NCI-H1694 treated with DMSO at 0.1 percent for 48 hours (cell line): ENCODE data around the gene DOCK11.
"Not testable (repeated sequence)": the region's sequence is repeated elsewhere in the genome, so short reads cannot be mapped to it uniquely, and the experiment has no call there.

Source experiments
- DNase-seq: peaks from one replicate; lab custom pipeline; 2025; lab: John Stamatoyannopoulos, UW

Gene DOCK11

GRCh38 chrX:118698516-118699170 is 203.0 kb downstream of the DOCK11 start:
- DNase-seq = no peak

GRCh38 chrX:118702741-118703140 is 207.1 kb downstream of the DOCK11 start:
- no peak for DNase-seq

DNA sequence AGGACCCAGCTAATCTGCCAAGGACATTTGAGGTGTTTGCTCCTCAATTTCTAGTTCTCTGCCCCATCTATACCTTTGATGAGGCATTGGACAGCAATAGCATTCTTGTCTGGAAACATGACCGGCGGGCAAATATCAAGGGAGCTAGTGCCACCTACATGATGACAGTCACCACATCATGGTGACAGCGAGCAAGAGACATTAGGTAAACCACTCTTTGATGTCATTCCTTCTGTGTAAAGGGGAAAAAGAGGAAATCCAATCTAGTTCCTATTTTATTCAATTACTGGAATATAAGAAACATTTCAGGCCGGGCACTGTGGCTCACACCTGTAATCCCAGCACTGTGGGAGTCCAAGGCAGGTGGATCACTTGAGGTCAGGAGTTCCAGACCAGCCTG is 211.1 kb downstream of the DOCK11 start:
- DNase-seq = no peak

GRCh38 chrX:118714521-118714920 is 218.9 kb downstream of the DOCK11 start:
- DNase-seq = no peak

DNA sequence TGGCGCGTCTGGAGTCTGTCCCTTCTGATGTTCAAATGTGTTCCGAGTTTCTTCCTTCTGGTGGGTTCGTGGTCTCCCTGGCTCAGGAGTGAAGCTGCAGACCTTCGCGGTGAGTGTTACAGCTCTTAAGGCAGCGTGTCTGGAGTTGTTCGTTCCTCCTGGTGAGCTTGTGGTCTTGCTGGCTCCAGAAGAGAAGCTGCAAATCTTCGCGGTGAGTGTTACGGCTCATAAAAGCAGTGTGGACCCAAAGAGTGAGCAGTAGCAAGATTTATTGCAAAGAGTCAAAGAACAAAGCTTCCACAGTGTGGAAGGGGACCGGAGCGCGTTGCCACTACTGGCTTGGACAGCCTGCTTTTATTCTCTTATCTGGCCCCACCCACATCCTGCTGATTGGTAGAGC is 220.3 kb downstream of the DOCK11 start:
- DNase-seq = not testable (repeated sequence)

- DNase-seq = not testable (repeated sequence)
Observed at GRCh38 chrX:118716833-118717232, 221.2 kb downstream of the DOCK11 start.

GRCh38 chrX:118717678-118718391 is 222.2 kb downstream of the DOCK11 start:
- no peak for DNase-seq

DNA sequence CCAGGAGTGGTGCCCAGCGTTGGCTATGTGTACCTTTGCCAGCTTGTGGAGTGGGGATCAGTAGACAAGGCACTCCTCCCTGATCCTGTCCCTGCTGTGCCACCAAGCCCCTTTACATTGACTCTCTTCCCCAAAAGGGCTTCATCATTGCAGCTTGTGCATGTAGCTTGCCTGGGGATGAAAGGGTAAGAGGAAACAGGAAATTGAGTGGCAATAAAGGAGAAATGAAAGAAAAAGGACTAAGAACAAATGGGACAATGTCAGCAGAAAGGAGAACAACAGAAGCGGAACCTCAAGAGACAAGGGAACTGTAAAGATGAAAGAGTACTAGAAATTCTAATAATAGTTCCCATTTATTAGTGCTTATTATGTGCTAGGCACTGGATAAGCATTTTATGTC is 223.1 kb downstream of the DOCK11 start:
- no peak for DNase-seq

DNA sequence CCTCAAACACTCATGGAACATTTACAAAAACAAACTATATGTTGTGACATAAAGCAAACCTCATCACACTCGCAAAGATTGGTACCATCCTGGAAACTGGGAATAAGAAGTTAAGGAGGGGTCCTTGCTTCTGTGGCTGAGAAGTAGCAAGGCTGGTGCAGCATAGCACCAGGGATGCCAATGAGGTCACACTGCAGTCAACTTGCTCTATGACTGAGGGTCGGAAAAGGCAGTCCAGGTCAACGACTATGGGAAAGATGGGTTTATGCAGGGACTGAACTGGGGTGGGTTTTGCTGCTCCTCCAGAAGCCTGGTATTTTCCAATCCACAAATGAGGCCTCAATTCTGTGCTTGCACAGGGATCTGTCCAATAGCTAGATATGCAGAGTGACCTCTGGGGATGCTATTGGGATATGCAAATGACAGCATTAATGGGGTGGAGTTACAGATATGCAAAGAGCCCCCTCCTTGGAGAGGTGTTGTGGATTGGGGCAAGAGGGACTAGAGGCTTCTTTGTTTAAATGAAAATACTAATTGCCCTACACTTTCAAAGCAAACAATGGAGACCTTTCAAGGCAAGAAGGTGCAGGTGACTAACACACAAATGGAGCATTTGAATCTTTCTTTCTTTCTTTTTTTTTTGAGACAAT is 224.6 kb downstream of the DOCK11 start:
- no peak for DNase-seq

DNA sequence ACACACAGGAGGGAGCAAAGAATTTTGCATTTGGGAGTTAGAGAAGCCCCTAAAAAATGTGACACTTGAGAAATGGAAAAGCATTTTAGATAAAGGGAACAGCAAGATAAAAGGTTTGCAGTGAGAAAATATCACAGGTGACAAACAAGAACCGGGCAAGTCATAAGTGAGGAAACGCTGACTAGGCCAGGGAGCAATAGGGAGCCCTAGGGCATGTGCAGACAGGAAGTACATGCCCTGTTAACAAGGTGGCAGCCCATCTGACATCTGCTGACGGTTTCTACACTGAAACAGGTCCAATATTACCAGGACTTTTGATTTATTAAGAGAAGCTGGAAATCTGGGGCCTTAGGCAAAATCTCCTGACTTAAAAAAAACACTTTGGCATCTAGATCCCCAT is 227.8 kb downstream of the DOCK11 start:
- DNase-seq = no peak

GRCh38 chrX:118724365-118724764 is 228.8 kb downstream of the DOCK11 start:
- no peak for DNase-seq

DNA sequence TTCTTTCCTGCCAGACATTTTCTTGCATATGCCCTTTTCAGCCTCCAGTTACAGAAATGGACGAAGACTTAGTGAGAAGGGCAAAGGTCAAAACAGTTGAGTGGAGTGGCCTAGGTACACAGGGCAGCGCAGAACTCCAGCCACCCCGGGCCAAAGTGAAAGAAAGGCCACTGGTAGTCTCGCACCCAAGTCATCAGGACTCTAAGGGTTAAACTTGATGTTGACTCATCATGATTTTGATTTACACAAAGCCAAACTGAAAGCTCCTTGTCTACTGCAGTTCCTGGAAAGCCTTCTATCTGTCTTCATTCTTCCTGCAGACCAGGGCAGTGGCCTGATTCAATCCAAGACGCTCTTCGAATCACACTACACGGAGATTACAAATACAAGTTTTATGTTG is 229.2 kb downstream of the DOCK11 start:
- no peak for DNase-seq

DNA sequence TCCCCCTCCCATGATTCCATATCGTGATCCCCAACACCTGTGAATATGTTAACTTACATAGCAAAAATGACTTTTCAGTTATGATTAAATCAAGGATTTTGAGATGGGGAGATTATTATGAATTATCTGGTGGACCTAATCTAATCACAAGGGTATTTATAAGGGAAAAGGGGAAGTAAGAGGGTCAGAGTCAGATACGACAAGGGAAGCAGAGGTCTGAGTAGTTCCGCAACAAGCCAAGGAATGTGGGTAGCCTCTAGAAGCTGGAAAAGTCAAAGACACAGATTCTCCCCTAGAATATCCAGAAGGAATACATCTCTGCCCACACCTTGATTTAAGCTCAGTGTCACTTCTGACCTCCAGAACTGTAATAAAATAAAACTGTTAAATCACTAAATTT is 230.8 kb downstream of the DOCK11 start:
- no peak for DNase-seq

GRCh38 chrX:118726887-118727685 is 231.5 kb downstream of the DOCK11 start, which contains the start of gene IL13RA1:
Gene IL13RA1, plus strand, starts transcription at chrX:118727606. Its CDS starts 33 bp downstream, at chrX:118727639.
- peak; percentile 10 for DNase-seq

GRCh38 chrX:118727686-118728339 is 232.2 kb downstream of the DOCK11 start:
- no peak for DNase-seq

DNA sequence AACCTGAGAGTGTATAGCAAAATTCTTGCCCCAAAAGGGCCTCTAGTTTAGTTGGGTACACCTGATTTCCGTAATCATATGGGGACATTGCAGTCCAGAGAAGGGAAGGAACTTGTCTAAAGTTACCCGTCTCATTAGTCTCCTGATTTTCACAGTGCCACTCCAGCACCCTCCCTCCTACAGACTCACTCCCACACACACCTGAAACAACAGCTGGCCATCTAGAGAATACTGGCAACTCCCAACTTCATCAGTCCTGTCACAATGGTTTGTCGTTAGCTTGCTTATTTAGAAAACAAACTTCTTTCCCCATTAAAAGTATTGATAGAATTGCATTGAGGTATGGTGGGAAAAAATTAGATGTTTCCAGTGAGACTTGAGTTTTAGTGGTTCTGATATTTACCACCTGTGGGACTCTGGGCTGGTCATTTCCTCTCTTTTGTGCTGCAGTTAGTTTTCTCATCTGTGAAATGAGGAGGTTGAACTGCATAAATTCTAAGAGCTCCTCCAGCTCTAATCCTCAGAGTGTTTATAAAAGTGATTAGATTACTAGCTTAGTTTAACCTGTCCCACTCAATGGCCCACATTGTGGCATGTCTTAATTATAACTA is 233.5 kb downstream of the DOCK11 start:
- DNase-seq = no peak

DNA sequence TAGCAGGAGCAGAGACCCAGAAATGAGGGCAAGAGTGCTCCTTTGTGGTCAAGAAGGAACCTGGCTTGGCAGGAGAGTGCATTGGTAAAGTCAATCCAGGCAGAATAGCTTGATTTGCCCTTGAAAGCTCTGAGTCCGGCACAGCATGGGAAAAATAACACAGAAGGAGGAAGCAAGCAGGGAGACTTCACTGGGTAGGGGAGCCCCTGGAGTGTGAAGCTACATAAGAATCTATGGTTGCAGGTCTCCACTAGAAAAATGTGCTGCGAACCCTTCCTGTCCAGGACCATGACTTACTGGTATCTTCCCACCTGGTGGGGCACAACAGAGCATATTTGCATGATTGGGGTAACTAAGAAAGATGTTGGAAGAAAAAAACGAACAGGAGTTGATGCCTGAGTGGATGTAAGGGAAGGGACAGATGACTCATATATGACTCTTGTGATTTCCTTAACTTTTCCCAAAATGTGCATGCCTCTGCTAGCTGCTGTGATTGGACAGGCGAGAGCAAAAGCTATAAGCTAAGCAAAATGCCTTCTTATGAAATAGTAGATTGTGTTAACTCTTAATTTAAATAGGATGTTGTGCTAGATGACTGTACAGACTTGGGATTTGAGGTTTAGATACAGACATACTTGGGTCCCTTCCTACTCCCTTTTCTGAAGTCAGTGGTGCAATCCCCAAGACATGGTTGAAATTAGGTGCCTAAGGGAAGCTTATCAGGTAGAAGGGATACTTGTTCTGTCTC is 235.1 kb downstream of the DOCK11 start:
- no peak for DNase-seq

DNA sequence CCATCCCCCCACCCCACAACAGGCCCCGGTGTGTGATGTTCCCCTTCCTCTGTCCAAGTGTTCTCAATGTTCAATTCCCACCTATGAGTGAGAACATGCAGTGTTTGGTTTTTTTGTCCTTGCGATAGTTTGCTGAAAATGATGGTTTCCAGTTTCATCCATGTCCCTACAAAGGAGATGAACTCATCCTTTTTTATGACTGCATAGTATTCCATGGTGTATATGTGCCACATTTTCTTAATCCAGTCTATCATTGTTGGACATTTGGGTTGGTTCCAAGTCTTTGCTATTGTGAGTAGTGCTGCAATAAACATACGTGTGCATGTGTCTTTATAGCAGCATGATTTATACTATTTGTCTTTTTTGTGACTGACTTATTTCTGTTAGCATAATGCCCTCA is 236.9 kb downstream of the DOCK11 start:
- DNase-seq = not testable (repeated sequence)

GRCh38 chrX:118734909-118735308 is 239.3 kb downstream of the DOCK11 start:
- no peak for DNase-seq
